Measurements from ENCODE around the gene AQP6.

DNA sequence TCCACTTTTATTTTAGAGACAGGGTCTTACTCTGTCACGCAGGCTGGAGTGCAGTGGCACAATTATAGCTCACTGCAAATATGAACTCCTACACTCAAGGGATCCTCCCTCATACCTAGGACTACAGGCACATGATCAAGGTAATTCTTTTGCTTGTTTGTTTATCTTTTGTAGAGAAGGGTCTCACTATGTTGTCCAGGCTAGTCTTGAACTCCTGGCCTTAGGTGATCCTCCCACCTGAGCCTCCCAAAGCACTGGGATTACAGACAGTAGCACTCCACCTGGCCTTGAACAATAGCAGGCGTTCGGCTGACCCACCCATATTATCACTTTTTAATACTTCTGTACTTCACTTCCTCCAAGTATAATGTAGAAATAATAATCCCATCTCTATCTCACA lies 53.9 kb downstream of the AQP6 start:
- TF ChIP-seq CTCF (IDR thresholded peaks at IDR 0.05; ENCODE audit: low read length): no peak
- TF ChIP-seq EZH2 (IDR thresholded peaks at IDR 0.05; ENCODE audit: borderline replicate concordance, low read length): no peak

Data from OCI-LY1 (cell line).